Stimulated activated naive CD8-positive, alpha-beta T cell treated with anti-CD3 and anti-CD28 coated beads, Interleukin-15, amount 100 ng/mL, for 72 hours (primary cell): ENCODE measurements around the gene CKAP2L.

ENCODE experiments used
- ATAC-seq: fragments of 150-1000 bp; cut with Tn5 transposase; 2 replicates; pipeline ENCODE4 v1.10.0; 2021; ENCODE audit warnings: mild to moderate bottlenecking, moderate library complexity
- DNase-seq, 2 donors: peaks; one replicate each; pipeline ENCODE4 v3.0.0; 2021 to 2022
- H3K27ac Mint-ChIP-seq, 2 donors: one replicate each; pipeline ENCODE4 v1.8.0; 2022; ENCODE audit warnings: mild to moderate bottlenecking in 2 of 2, mixed read lengths in 2 of 2, moderate library complexity in 2 of 2
- H3K27me3 Mint-ChIP-seq: one replicate; pipeline ENCODE4 v1.8.0; 2022; ENCODE audit warnings: mixed read lengths
- H3K4me1 Mint-ChIP-seq: one replicate; pipeline ENCODE4 v1.8.0; 2022; ENCODE audit warnings: mild to moderate bottlenecking, mixed read lengths
- H3K4me3 Mint-ChIP-seq, 2 donors: one replicate each; pipeline ENCODE4 v1.8.0; 2022; ENCODE audit warnings: mild to moderate bottlenecking in 2 of 2, mixed read lengths in 2 of 2, moderate library complexity in 1 of 2
- H3K9me3 Mint-ChIP-seq, 2 donors: one replicate each; pipeline ENCODE4 v1.8.0; 2022; ENCODE audit warnings: mixed read lengths in 2 of 2

Gene CKAP2L

GRCh38 chr2:112795774-112796173, 31.4 kb upstream of the CKAP2L start:
- Mint-ChIP-seq H3K4me1 (peaks cover 42% of the 10 kb centered on the region), H3K9me3 (peaks cover 4 to 10% of the 10 kb centered on the region in 2 donors), H3K4me3 (no peak overlapping the region), H3K27ac (peak overlapping the region in 1 of 2 donors; percentile 0), H3K27me3 (peaks cover 19% of the 10 kb centered on the region)
- DNase-seq (no peak), ATAC-seq (no peak)

- ATAC-seq (no peak), DNase-seq (no peak)
- H3K4me1 Mint-ChIP-seq: peaks cover 35% of the 10 kb centered on the region
- peak overlapping the region in 1 of 2 donors; percentile 34 for H3K27ac Mint-ChIP-seq
- peaks cover 19% of the 10 kb centered on the region for H3K27me3 Mint-ChIP-seq
- H3K9me3 Mint-ChIP-seq: peaks cover 4 to 10% of the 10 kb centered on the region in 2 donors
- H3K4me3 Mint-ChIP-seq: no peak overlapping the region
These were observed 30.4 kb upstream of the CKAP2L start for GRCh38 chr2:112794841-112795240.

- no peak overlapping the region for H3K4me3 Mint-ChIP-seq
- peak; percentile 23 to 49 for DNase-seq
- H3K9me3 Mint-ChIP-seq: peaks cover 4 to 10% of the 10 kb centered on the region in 2 donors
- H3K27ac Mint-ChIP-seq: peak overlapping the region; percentile 20 to 86
- peak; percentile 90 for ATAC-seq
- H3K27me3 Mint-ChIP-seq: peaks cover 19% of the 10 kb centered on the region
- H3K4me1 Mint-ChIP-seq: peaks cover 29% of the 10 kb centered on the region
These were observed 29.8 kb upstream of the CKAP2L start for GRCh38 chr2:112794131-112794733.

GRCh38 chr2:112793449-112793978, 29.1 kb upstream of the CKAP2L start:
- DNase-seq (no peak), ATAC-seq (no peak)
- Mint-ChIP-seq H3K27ac (peak overlapping the region; percentile 14 to 80), H3K9me3 (peaks cover 4 to 10% of the 10 kb centered on the region in 2 donors), H3K4me1 (peaks cover 23% of the 10 kb centered on the region), H3K4me3 (peak overlapping the region in 1 of 2 donors; percentile 5), H3K27me3 (peaks cover 24% of the 10 kb centered on the region)

GRCh38 chr2:112792419-112792818, 28.0 kb upstream of the CKAP2L start:
- ATAC-seq (no peak), DNase-seq (no peak)
- peaks cover 4 to 10% of the 10 kb centered on the region in 2 donors for H3K9me3 Mint-ChIP-seq
- no peak overlapping the region for H3K27ac Mint-ChIP-seq
- peaks cover 20% of the 10 kb centered on the region for H3K27me3 Mint-ChIP-seq
- no peak overlapping the region for H3K4me3 Mint-ChIP-seq
- H3K4me1 Mint-ChIP-seq: peaks cover 23% of the 10 kb centered on the region

GRCh38 chr2:112791693-112792230, 27.4 kb upstream of the CKAP2L start:
- ATAC-seq (no peak), DNase-seq (no peak)
- H3K4me3 Mint-ChIP-seq: no peak overlapping the region
- peaks cover 23% of the 10 kb centered on the region for H3K4me1 Mint-ChIP-seq
- H3K27ac Mint-ChIP-seq: no peak overlapping the region
- H3K27me3 Mint-ChIP-seq: peaks cover 20% of the 10 kb centered on the region
- H3K9me3 Mint-ChIP-seq: peaks cover 4 to 10% of the 10 kb centered on the region in 2 donors

GRCh38 chr2:112791019-112791418, 26.6 kb upstream of the CKAP2L start:
- ATAC-seq (no peak), DNase-seq (no peak)
- H3K4me3 Mint-ChIP-seq: no peak overlapping the region
- peaks cover 23% of the 10 kb centered on the region for H3K27me3 Mint-ChIP-seq
- H3K27ac Mint-ChIP-seq: no peak overlapping the region
- peaks cover 4 to 10% of the 10 kb centered on the region in 2 donors for H3K9me3 Mint-ChIP-seq
- H3K4me1 Mint-ChIP-seq: peaks cover 22% of the 10 kb centered on the region

GRCh38 chr2:112790305-112790704, 25.9 kb upstream of the CKAP2L start:
- Mint-ChIP-seq H3K4me1 (peaks cover 17% of the 10 kb centered on the region), H3K27me3 (peaks cover 21% of the 10 kb centered on the region), H3K9me3 (peaks cover 4 to 10% of the 10 kb centered on the region in 2 donors), H3K27ac (no peak overlapping the region), H3K4me3 (no peak overlapping the region)
- ATAC-seq (no peak), DNase-seq (no peak)

GRCh38 chr2:112789186-112789585, 24.8 kb upstream of the CKAP2L start:
- Mint-ChIP-seq H3K4me3 (no peak overlapping the region), H3K27me3 (peaks cover 32% of the 10 kb centered on the region), H3K4me1 (peaks cover 14% of the 10 kb centered on the region), H3K9me3 (peaks cover 4 to 10% of the 10 kb centered on the region in 2 donors), H3K27ac (no peak overlapping the region)
- ATAC-seq (no peak), DNase-seq (no peak)

GRCh38 chr2:112788653-112789052, 24.2 kb upstream of the CKAP2L start:
- no peak overlapping the region for H3K27ac Mint-ChIP-seq

GRCh38 chr2:112787729-112788393, 23.5 kb upstream of the CKAP2L start:
- H3K27me3 Mint-ChIP-seq: peaks cover 41% of the 10 kb centered on the region
- peaks cover 0 to under 1% of the 10 kb centered on the region in 2 donors for H3K9me3 Mint-ChIP-seq
- peaks cover under 1% of the 10 kb centered on the region for H3K4me1 Mint-ChIP-seq
- no peak overlapping the region for H3K4me3 Mint-ChIP-seq
- ATAC-seq (no peak), DNase-seq (no peak)
- no peak overlapping the region for H3K27ac Mint-ChIP-seq

More at GRCh38 chr2:112788653-112789052, 24.2 kb upstream of the CKAP2L start:
- ATAC-seq (no peak), DNase-seq (no peak)
- Mint-ChIP-seq H3K4me1 (peaks cover 9% of the 10 kb centered on the region), H3K27me3 (peaks cover 37% of the 10 kb centered on the region), H3K4me3 (no peak overlapping the region), H3K9me3 (peaks cover 4 to 9% of the 10 kb centered on the region in 2 donors)

GRCh38 chr2:112787294-112787693, 22.9 kb upstream of the CKAP2L start:
- H3K27ac Mint-ChIP-seq: no peak overlapping the region
- H3K27me3 Mint-ChIP-seq: peaks cover 43% of the 10 kb centered on the region
- no peaks in the 10 kb centered on the region for H3K4me1 Mint-ChIP-seq
- no peak for DNase-seq
- H3K9me3 Mint-ChIP-seq: no peaks in the 10 kb centered on the region
- ATAC-seq: no peak
- no peak overlapping the region for H3K4me3 Mint-ChIP-seq

GRCh38 chr2:112784199-112785189, 20.1 kb upstream of the CKAP2L start, which contains the start of gene IL1A:
IL1A (minus strand) TSS chr2:112784493; CDS start chr2:112783770, 723 bp downstream.
- Mint-ChIP-seq H3K9me3 (no peaks in the 10 kb centered on the region), H3K27me3 (peaks cover 54% of the 10 kb centered on the region), H3K4me1 (no peaks in the 10 kb centered on the region), H3K4me3 (no peak within 1 kb of the TSS), H3K27ac (no peak within 1 kb of the TSS)
- DNase-seq (no peak), ATAC-seq (no peak)

GRCh38 chr2:112783187-112783714, 18.8 kb upstream of the CKAP2L start:
- H3K4me3 Mint-ChIP-seq: no peak overlapping the region
- H3K27me3 Mint-ChIP-seq: peaks cover 54% of the 10 kb centered on the region
- H3K9me3 Mint-ChIP-seq: no peaks in the 10 kb centered on the region
- H3K27ac Mint-ChIP-seq: no peak overlapping the region
- ATAC-seq: no peak
- no peak for DNase-seq
- no peaks in the 10 kb centered on the region for H3K4me1 Mint-ChIP-seq
